Adrenal gland (tissue), 12 donors: ENCODE results near the gene VPS33B. TPM values are rescaled to one million over a fixed set of nuclear protein-coding genes. Genes with fewer than 3 reads are reported as not detected.

Experiments
- DNase-seq, 7 donors: peaks; one replicate each; pipeline ENCODE4 v3.0.0-alpha.2; 2019 to 2020
- H3K27ac ChIP-seq, 5 donors: fragments of 200-600 bp; sonication (generic) in 4 of 5; 1 replicate in 3 of 5; 2 replicates in 2 of 5; pipeline versions ENCODE4 v1.5.1 to v1.8.0; 2016 to 2020; ENCODE audit warnings: mild to moderate bottlenecking in 1 of 5
- H3K27me3 ChIP-seq: fragments of 200-600 bp; 2 replicates; pipeline ENCODE4 v1.8.0; 2021
- H3K36me3 ChIP-seq, 2 donors: fragments of 200-600 bp; replicated peaks in 1 of 2; 1 replicate in 1 of 2; 2 replicates in 1 of 2; pipeline versions ENCODE4 v1.5.1 to v1.8.0; 2018 to 2022
- H3K4me1 ChIP-seq, 2 donors: fragments of 200-600 bp; replicated peaks in 1 of 2; 1 replicate in 1 of 2; 2 replicates in 1 of 2; pipeline versions ENCODE4 v1.5.1 to v1.8.0; 2018 to 2021
- H3K4me3 ChIP-seq, 4 donors: fragments of 200-600 bp; sonication (generic) in 3 of 4; one replicate each; pipeline ENCODE4 v1.5.1; 2016 to 2018
- H3K9me3 ChIP-seq, 3 donors: fragments of 200-600 bp; sonication (generic) in 1 of 3; replicated peaks in 1 of 3; 1 replicate in 2 of 3; 2 replicates in 1 of 3; pipeline versions ENCODE4 v1.5.1 to v1.8.0; 2016 to 2021
- POLR2A ChIP-seq, 2 donors: fragments of 450-650 bp; IDR thresholded peaks; one replicate each; pipeline ENCODE4 v1.6.1; 2017; ENCODE audit warnings: antibody characterized with exemption in 2 of 2, mild to moderate bottlenecking in 2 of 2, moderate library complexity in 1 of 2
- WGBS, 4 donors: extraction: QIAGEN DNeasy Blood & Tissue Kit in 2 of 4; methylation state at CpG; one replicate each; pipeline versions ENCODE4 v1.1.5 to v1.1.7; 2013 to 2017; 5-methylcytosine and 5-hydroxymethylcytosine counted together
- intact Hi-C, 2 donors: fragments of 100-400 bp; cut with DNase I; formaldehyde crosslinking; loops; one replicate each; pipeline versions ENCODE4 v1.14.1 to v1.15.0; 2022 to 2023
- polyA plus RNA-seq, 3 donors: library from polyadenylated mRNA; stranded (reverse); fragments of 200-250 nt in 2 of 3; fragments of 350-450 nt in 1 of 3; fragmentation: Illumina TruSeq in 1 of 3; extraction: RNeasy Lipid Tissue Mini Kit (QIAGEN cat#74804) in 1 of 3; gene quantifications; one replicate each; pipeline ENCODE4 v1.2.3, GENCODE V29; 2013 to 2014
- small RNA-seq, 2 donors: library from RNA; depleted of rRNA; stranded (forward); fragments of <200 nt; gene quantifications; one replicate each; pipeline ENCODE3, GENCODE V24; 2016
- total RNA-seq, 9 donors: library from RNA; depleted of rRNA in 4 of 9; stranded (reverse); fragments of >200 nt in 4 of 9; fragments of 120-200 nt in 1 of 9; fragmentation: NEBNext Ultra II Directional in 1 of 9; extraction: Animal tissue kit (Norgen Biotek cat#: 25700) in 1 of 9; gene quantifications; one replicate each; pipeline versions ENCODE4 v1.1.0 to v1.2.4, GENCODE V29; 2013 to 2023
- TF ChIP-seq, protein P1 (sequence below), 6 experiments: fragments of 450-650 bp in 4 of 6; fragments of 200-600 bp in 2 of 6; sonication (generic) in 1 of 6; IDR thresholded peaks; 1 replicate in 5 of 6; 2 replicates in 1 of 6; pipeline versions ENCODE4 v1.5.1 to v1.8.0; 2016 to 2021; ENCODE audit warnings: antibody characterized with exemption in 6 of 6, mild to moderate bottlenecking in 2 of 6, moderate library complexity in 1 of 6
- donor health status: healthy with polysubstance abuse.
- donor health status: Bipolar disorder and iron deficiency.
- donor health status: DM: yes; HTN: yes; CAD: no.
- donor health status: DM: no; HTN: no; CAD: no.
- donor health status: DM: no; HTN: no; CAD: no.
- donor health status: DM: yes; HTN: yes; CAD: no.

Gene VPS33B
- total and polyA plus RNA-seq, 12 donors = 9.1 to 23.8 (median 15.6) TPM

DNA sequence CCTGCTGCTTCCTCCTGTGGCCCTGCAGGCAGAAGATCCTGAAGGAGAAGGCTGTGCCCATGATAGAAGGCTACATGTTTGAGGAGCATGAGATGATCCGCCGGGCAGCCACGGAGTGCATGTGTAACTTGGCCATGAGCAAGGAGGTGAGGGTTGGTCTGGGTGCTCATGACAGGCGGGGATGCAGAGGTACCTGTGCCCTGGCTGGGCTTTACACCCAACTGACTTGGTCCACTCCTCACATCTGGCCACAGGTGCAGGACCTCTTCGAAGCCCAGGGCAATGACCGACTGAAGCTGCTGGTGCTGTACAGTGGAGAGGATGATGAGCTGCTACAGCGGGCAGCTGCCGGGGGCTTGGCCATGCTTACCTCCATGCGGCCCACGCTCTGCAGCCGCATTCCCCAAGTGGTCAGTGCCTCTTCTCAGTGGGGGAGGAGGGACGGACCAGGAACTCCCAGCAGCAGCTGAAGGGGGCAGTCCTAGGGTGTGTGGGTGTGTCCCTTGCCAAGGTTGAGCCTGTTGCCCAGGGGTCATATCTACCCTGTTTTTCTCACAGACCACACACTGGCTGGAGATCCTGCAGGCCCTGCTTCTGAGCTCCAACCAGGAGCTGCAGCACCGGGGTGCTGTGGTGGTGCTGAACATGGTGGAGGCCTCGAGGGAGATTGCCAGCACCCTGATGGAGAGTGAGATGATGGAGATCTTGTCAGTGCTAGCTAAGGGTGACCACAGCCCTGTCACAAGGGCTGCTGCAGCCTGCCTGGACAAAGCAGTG, 69.3 kb downstream of the VPS33B start:
- Histone ChIP-seq H3K27me3 (no peaks in the 10 kb centered on the region), H3K4me3 (no peak overlapping the region), H3K27ac (no peak overlapping the region), H3K9me3 (no peaks in the 10 kb centered on the region), H3K4me1 (peaks cover 12 to 25% of the 10 kb centered on the region in 2 donors), H3K36me3 (peaks cover 0 to 57% of the 10 kb centered on the region in 2 donors)
- WGBS, 4 donors = 92 to 100% (median 94%) methylated on average over 2 to 14 of the region's 14 CpGs
- DNase-seq = no peak
- no peak for TF ChIP-seq POLR2A (IDR thresholded peaks at IDR 0.05)
- TF ChIP-seq, protein P1, sequence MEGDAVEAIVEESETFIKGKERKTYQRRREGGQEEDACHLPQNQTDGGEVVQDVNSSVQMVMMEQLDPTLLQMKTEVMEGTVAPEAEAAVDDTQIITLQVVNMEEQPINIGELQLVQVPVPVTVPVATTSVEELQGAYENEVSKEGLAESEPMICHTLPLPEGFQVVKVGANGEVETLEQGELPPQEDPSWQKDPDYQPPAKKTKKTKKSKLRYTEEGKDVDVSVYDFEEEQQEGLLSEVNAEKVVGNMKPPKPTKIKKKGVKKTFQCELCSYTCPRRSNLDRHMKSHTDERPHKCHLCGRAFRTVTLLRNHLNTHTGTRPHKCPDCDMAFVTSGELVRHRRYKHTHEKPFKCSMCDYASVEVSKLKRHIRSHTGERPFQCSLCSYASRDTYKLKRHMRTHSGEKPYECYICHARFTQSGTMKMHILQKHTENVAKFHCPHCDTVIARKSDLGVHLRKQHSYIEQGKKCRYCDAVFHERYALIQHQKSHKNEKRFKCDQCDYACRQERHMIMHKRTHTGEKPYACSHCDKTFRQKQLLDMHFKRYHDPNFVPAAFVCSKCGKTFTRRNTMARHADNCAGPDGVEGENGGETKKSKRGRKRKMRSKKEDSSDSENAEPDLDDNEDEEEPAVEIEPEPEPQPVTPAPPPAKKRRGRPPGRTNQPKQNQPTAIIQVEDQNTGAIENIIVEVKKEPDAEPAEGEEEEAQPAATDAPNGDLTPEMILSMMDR (IDR thresholded peaks at IDR 0.05) = no peak
- intact Hi-C loops = loop anchor here in 1 of 2 donors (10.0 kb wide), 1 partner anchor 82 kb away; no protein-coding TSS in a partner anchor

DNA sequence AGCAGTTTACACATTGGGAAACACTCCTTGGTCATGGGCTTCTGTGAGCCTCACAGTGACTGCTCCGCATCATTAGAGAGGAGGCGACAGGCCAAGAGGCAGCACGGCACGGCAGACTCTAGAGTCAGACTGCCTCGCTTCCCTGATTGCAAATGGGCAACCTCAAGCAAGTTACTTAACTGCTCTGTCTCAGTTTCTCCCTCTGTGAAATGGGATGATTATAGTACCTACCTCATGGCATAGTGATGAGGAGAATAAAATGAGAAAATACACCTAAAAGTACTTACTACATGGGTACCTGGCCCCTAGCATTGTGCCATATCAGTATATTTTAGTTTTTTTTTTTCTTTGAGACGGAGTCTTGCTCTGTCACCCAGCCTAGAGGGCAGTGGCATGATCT, 71.7 kb downstream of the VPS33B start:
- intact Hi-C loops = loop anchor here in 1 of 2 donors (10.0 kb wide), 1 partner anchor 84 kb away; no protein-coding TSS in a partner anchor
- Histone ChIP-seq H3K9me3 (no peaks in the 10 kb centered on the region), H3K36me3 (peaks cover 0 to 78% of the 10 kb centered on the region in 2 donors), H3K4me1 (peaks cover 5 to 10% of the 10 kb centered on the region in 2 donors), H3K4me3 (no peak overlapping the region), H3K27me3 (no peaks in the 10 kb centered on the region), H3K27ac (no peak overlapping the region)
- TF ChIP-seq POLR2A (IDR thresholded peaks at IDR 0.05) = no peak
- TF ChIP-seq, protein P1 (IDR thresholded peaks at IDR 0.05) = no peak
- WGBS, 4 donors = 81 to 98% (median 95%) methylated on average over 1 to 6 of the region's 6 CpGs
- no peak for DNase-seq

DNA sequence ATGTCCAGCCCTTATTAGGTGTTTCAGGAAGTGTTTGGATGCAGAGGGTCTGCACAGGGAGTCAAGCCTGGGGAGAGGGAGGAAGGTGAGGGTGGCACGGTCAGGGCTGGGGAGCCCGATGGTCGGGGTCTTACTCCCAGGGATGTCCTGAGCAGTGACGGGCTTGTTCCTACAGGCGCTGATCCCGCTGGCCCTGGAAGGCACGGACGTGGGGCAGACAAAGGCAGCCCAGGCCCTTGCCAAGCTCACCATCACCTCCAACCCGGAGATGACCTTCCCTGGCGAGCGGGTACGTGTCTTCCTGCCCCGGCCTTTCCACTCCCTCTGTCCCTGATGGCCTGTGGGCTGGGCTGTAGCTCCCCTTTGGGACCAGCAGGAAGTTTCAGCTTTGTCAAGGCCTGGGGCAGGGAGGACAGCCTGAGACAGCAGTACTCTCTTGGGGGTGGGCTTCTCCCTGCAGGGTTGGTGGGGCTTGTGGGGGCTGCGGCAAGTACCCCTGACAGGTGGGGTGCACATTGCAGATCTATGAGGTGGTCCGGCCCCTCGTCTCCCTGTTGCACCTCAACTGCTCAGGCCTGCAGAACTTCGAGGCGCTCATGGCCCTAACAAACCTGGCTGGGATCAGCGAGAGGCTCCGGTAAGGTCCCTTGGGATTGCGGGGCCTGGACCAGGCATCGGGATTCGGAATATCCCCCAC, 72.3 kb downstream of the VPS33B start:
- Histone ChIP-seq H3K27me3 (no peaks in the 10 kb centered on the region), H3K9me3 (no peaks in the 10 kb centered on the region), H3K4me1 (peaks cover 0 to 5% of the 10 kb centered on the region in 2 donors), H3K36me3 (peaks cover 0 to 84% of the 10 kb centered on the region in 2 donors), H3K27ac (no peak overlapping the region), H3K4me3 (no peak overlapping the region)
- TF ChIP-seq, protein P1 (IDR thresholded peaks at IDR 0.05) = no peak
- TF ChIP-seq POLR2A (IDR thresholded peaks at IDR 0.05) = no peak
- intact Hi-C loops = loop anchor here in 1 of 2 donors (10.0 kb wide), 1 partner anchor 85 kb away; no protein-coding TSS in a partner anchor
- WGBS, 4 donors = 87 to 95% (median 91%) methylated on average over 9 to 23 of the region's 23 CpGs
- no peak for DNase-seq

Small RNAs within 50 kb of the gene (small RNA-seq; reads per million reads assigned to genes)
- 0 reads per million in 2 donors for gene RF00019

Other genes with a start within 250 kb of the VPS33B start
- gene FURIN, start 154.0 kb downstream of the VPS33B start, total RNA-seq = 100 to 1,000 TPM in 1 of 9 donors, 10 to 100 TPM in 8; 18.5 to 119 (median 49.8) TPM
- 10 to 100 TPM; 11.5 to 29.3 (median 24.7) TPM for gene FURIN, start 154.0 kb downstream of the VPS33B start, polyA plus RNA-seq
- 10 to 100 TPM; 12.8 to 82.3 (median 26.8) TPM for gene FES, start 138.1 kb downstream of the VPS33B start, total RNA-seq
- gene FES, start 138.1 kb downstream of the VPS33B start, polyA plus RNA-seq = 10 to 100 TPM in 2 of 3 donors, 1 to 10 TPM in 1; 2.3 to 32.9 (median 19.5) TPM
- gene MAN2A2, start 119.3 kb downstream of the VPS33B start, total RNA-seq = 10 to 100 TPM; 13.3 to 94.6 (median 65.5) TPM
- 10 to 100 TPM; 26.5 to 83.3 (median 46.2) TPM for gene MAN2A2, start 119.3 kb downstream of the VPS33B start, polyA plus RNA-seq
- 10 to 100 TPM; 14.6 to 40.2 (median 25.0) TPM for gene HDDC3, start 90.0 kb downstream of the VPS33B start, total RNA-seq
- 10 to 100 TPM; 19.9 to 31.5 (median 30.4) TPM for gene HDDC3, start 90.0 kb downstream of the VPS33B start, polyA plus RNA-seq
- 100 to 1,000 TPM in 1 of 9 donors, 10 to 100 TPM in 8; 32.2 to 114 (median 58.3) TPM for gene UNC45A, start 87.3 kb downstream of the VPS33B start, total RNA-seq
- gene UNC45A, start 87.3 kb downstream of the VPS33B start, polyA plus RNA-seq = 10 to 100 TPM; 28.1 to 82.1 (median 71.1) TPM
- gene RCCD1, start 67.7 kb downstream of the VPS33B start, total RNA-seq = 10 to 100 TPM in 8 of 9 donors, 1 to 10 TPM in 1; 8.1 to 38.7 (median 19.1) TPM
- 10 to 100 TPM in 2 of 3 donors, 1 to 10 TPM in 1; 7.7 to 17.4 (median 13.5) TPM for gene RCCD1, start 67.7 kb downstream of the VPS33B start, polyA plus RNA-seq
- gene PRC1, start 28.1 kb downstream of the VPS33B start, total RNA-seq = 10 to 100 TPM in 3 of 9 donors, 1 to 10 TPM in 6; 5.4 to 63.8 (median 6.7) TPM
- gene PRC1, start 28.1 kb downstream of the VPS33B start, polyA plus RNA-seq = 1 to 10 TPM; 4.7 to 9.0 (median 6.1) TPM
- gene SV2B, start 77.7 kb upstream of the VPS33B start, total RNA-seq = 1 to 10 TPM; 1.8 to 7.5 (median 4.7) TPM
- gene SV2B, start 77.7 kb upstream of the VPS33B start, polyA plus RNA-seq = 1 to 10 TPM in 1 of 3 donors, under 1 TPM in 2; 0.16 to 3.3 (median 0.94) TPM